ENCODE data around the gene IDH3A.

DNA sequence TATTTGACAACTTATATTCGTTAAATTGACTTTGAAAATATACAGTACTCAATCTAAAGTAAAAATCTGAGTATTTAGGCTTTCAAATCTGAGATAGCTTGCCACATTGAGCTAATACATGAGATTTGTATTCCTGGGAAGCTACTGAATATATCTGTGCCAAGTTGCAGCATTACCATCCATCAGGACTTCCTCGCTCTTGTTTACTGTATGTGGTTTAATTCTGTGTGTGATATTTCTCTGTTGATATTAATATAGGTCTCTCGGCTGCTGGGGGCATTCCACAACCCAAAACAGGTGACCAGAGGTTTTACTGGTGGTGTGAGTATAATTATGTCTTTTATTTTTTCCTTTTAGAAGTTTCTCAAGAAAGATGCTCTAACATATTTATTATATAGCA lies 5.8 kb downstream of the IDH3A start:
- TF ChIP-seq, protein P1, sequence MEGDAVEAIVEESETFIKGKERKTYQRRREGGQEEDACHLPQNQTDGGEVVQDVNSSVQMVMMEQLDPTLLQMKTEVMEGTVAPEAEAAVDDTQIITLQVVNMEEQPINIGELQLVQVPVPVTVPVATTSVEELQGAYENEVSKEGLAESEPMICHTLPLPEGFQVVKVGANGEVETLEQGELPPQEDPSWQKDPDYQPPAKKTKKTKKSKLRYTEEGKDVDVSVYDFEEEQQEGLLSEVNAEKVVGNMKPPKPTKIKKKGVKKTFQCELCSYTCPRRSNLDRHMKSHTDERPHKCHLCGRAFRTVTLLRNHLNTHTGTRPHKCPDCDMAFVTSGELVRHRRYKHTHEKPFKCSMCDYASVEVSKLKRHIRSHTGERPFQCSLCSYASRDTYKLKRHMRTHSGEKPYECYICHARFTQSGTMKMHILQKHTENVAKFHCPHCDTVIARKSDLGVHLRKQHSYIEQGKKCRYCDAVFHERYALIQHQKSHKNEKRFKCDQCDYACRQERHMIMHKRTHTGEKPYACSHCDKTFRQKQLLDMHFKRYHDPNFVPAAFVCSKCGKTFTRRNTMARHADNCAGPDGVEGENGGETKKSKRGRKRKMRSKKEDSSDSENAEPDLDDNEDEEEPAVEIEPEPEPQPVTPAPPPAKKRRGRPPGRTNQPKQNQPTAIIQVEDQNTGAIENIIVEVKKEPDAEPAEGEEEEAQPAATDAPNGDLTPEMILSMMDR (IDR thresholded peaks at IDR 0.05; ENCODE audit: low read depth, low read length, poor library complexity, severe bottlenecking) = no peak
- TF ChIP-seq EZH2phosphoT487 (IDR thresholded peaks at IDR 0.05; ENCODE audit: borderline replicate concordance, low read length) = no peak
